HepG2 (cell line): ENCODE measurements around the gene SLCO4A1. TPM values are rescaled to one million over a fixed set of nuclear protein-coding genes. Genes with fewer than 3 reads are reported as not detected.

Source experiments
- ATRX ChIP-seq: sonication (generic); formaldehyde crosslinking; IDR thresholded peaks from 2 replicates; pipeline ENCODE4 v1.4.0; 2020; ENCODE audit warnings: missing genetic modification reagents, borderline replicate concordance
- CENPX ChIP-seq: sonication (generic); formaldehyde crosslinking; IDR thresholded peaks from 2 replicates; pipeline ENCODE4 v1.9.0; 2021; ENCODE audit warnings: mild to moderate bottlenecking, missing genetic modification reagents, moderate library complexity
- DMAP1 ChIP-seq: IDR thresholded peaks from 2 replicates; pipeline ENCODE4 v1.6.1; 2016
- DNMT3B ChIP-seq: conservative IDR thresholded peaks from 2 replicates; pipeline ENCODE4 v1.6.1; 2016; ENCODE audit warnings: missing biosample characterization, control low read depth
- FOXA3 ChIP-seq: IDR thresholded peaks from 2 replicates; pipeline ENCODE4 v1.6.1; 2016; ENCODE audit warnings: missing genetic modification reagents, missing compliant biosample characterization
- FOXP1 ChIP-seq, 2 experiments: fragments of 450-650 bp in 1 of 2; IDR thresholded peaks; 2 replicates each; pipeline ENCODE4 v1.6.1; 2017 to 2018; ENCODE audit warnings: antibody characterized with exemption in 1 of 2
- HOXA9 ChIP-seq: sonication (generic); formaldehyde crosslinking; IDR thresholded peaks from 2 replicates; pipeline ENCODE4 v1.8.1; 2022; ENCODE audit warnings: missing genetic modification reagents, mild to moderate bottlenecking, moderate library complexity, borderline replicate concordance
- IKZF4 ChIP-seq: sonication (generic); formaldehyde crosslinking; IDR thresholded peaks from 2 replicates; pipeline ENCODE4 v1.5.1; 2020; ENCODE audit warnings: borderline replicate concordance, mild to moderate bottlenecking, low read depth, missing genetic modification reagents; ENCODE audit errors: not compliant biosample characterization
- KAT2B ChIP-seq: fragments of 150-350 bp; IDR thresholded peaks from 2 replicates; pipeline ENCODE4 v1.6.1; 2014; ENCODE audit warnings: low read depth, low read length, borderline replicate concordance
- KDM2A ChIP-seq: sonication (generic); formaldehyde crosslinking; IDR thresholded peaks from 2 replicates; pipeline ENCODE4 v1.4.0; 2020; ENCODE audit warnings: low read depth, missing genetic modification reagents, borderline replicate concordance
- KLF15 ChIP-seq: sonication (generic); formaldehyde crosslinking; IDR thresholded peaks from 2 replicates; pipeline ENCODE4 v1.8.1; 2023; ENCODE audit warnings: borderline replicate concordance, mild to moderate bottlenecking, inconsistent platforms, missing genetic modification reagents, mixed read lengths
- KMT2A ChIP-seq: sonication (generic); formaldehyde crosslinking; IDR thresholded peaks from 2 replicates; pipeline ENCODE4 v1.4.0; 2020; ENCODE audit warnings: missing genetic modification reagents
- NR2F6 ChIP-seq, 2 experiments: IDR thresholded peaks; 2 replicates each; pipeline ENCODE4 v1.6.1; 2016; ENCODE audit warnings: antibody characterized with exemption in 1 of 2, mild to moderate bottlenecking in 1 of 2
- PREB ChIP-seq: sonication (generic); formaldehyde crosslinking; IDR thresholded peaks from 2 replicates; pipeline ENCODE4 v1.4.0; 2020; ENCODE audit warnings: missing genetic modification reagents
- RFX5 ChIP-seq: IDR thresholded peaks from 2 replicates; pipeline ENCODE4 v1.6.1; 2011; ENCODE audit warnings: low read depth, low read length, improper control_type of control experiment
- SALL1 ChIP-seq: sonication (generic); formaldehyde crosslinking; IDR thresholded peaks from 2 replicates; pipeline ENCODE4 v1.8.0; 2022; ENCODE audit warnings: mild to moderate bottlenecking, missing genetic modification reagents
- SAP130 ChIP-seq: IDR thresholded peaks from 2 replicates; pipeline ENCODE4 v1.6.1; 2016; ENCODE audit warnings: low read depth
- TFDP2 ChIP-seq: sonication (generic); formaldehyde crosslinking; IDR thresholded peaks from 2 replicates; pipeline ENCODE4 v1.4.0; 2020; ENCODE audit warnings: missing genetic modification reagents
- ZBTB7A ChIP-seq: sonication (generic); formaldehyde crosslinking; IDR thresholded peaks from 2 replicates; pipeline ENCODE4 v1.8.0; 2022; ENCODE audit warnings: mild to moderate bottlenecking, missing genetic modification reagents
- ZNF367 ChIP-seq: sonication (generic); formaldehyde crosslinking; IDR thresholded peaks from 2 replicates; pipeline ENCODE4 v1.4.0; 2020; ENCODE audit warnings: missing genetic modification reagents, borderline replicate concordance
- ZNF383 ChIP-seq: sonication (generic); formaldehyde crosslinking; IDR thresholded peaks from 2 replicates; pipeline ENCODE4 v1.4.0; 2020; ENCODE audit warnings: missing genetic modification reagents, mild to moderate bottlenecking, borderline replicate concordance
- ZNF678 ChIP-seq: sonication (generic); formaldehyde crosslinking; IDR thresholded peaks from 2 replicates; pipeline ENCODE4 v1.4.0; 2020; ENCODE audit warnings: mild to moderate bottlenecking, missing genetic modification reagents
- ZNF737 ChIP-seq: sonication (generic); formaldehyde crosslinking; IDR thresholded peaks from 2 replicates; pipeline ENCODE4 v1.5.0; 2020; ENCODE audit warnings: missing genetic modification reagents, mild to moderate bottlenecking, borderline replicate concordance
- ZSCAN20 ChIP-seq: sonication (generic); formaldehyde crosslinking; IDR thresholded peaks from 2 replicates; pipeline ENCODE4 v1.4.0; 2020; ENCODE audit warnings: missing genetic modification reagents, mild to moderate bottlenecking, borderline replicate concordance
- polyA plus RNA-seq, 8 experiments: library from polyadenylated mRNA; depleted of rRNA in 3 of 8; stranded (reverse) in 7 of 8; unstranded in 1 of 8; fragments of >200 nt; fragmentation: Illumina TruSeq in 4 of 8; extraction: Trizol in 4 of 8; gene quantifications; 2 replicates each; pipeline versions ENCODE4 v1.2.1 to v1.2.3, GENCODE V29; 2011 to 2016; ENCODE audit warnings: low read depth in 4 of 8, missing spikeins in 1 of 8, mixed read lengths in 1 of 8; ENCODE audit not compliant: insufficient read depth in 1 of 8
- total RNA-seq, 5 experiments: library from RNA; depleted of rRNA; stranded (reverse); fragments of >200 nt; fragmentation: Illumina TruSeq; extraction: Trizol; gene quantifications; 2 replicates each; pipeline ENCODE4 v1.2.3, GENCODE V29; 2016; ENCODE audit warnings: low read depth in 1 of 5
- TF ChIP-seq, protein P1 (sequence below): sonication (generic); formaldehyde crosslinking; IDR thresholded peaks from 2 replicates; pipeline ENCODE4 v1.8.0; 2022; ENCODE audit warnings: mild to moderate bottlenecking, missing genetic modification reagents; ENCODE audit not compliant: insufficient replicate concordance

SLCO4A1 gene
- total and polyA plus RNA-seq, 2 of the 13 experiments (the other 11 are each of a cell fraction or from before 2014, with no cell fraction given) = 55.5 to 112 TPM

DNA sequence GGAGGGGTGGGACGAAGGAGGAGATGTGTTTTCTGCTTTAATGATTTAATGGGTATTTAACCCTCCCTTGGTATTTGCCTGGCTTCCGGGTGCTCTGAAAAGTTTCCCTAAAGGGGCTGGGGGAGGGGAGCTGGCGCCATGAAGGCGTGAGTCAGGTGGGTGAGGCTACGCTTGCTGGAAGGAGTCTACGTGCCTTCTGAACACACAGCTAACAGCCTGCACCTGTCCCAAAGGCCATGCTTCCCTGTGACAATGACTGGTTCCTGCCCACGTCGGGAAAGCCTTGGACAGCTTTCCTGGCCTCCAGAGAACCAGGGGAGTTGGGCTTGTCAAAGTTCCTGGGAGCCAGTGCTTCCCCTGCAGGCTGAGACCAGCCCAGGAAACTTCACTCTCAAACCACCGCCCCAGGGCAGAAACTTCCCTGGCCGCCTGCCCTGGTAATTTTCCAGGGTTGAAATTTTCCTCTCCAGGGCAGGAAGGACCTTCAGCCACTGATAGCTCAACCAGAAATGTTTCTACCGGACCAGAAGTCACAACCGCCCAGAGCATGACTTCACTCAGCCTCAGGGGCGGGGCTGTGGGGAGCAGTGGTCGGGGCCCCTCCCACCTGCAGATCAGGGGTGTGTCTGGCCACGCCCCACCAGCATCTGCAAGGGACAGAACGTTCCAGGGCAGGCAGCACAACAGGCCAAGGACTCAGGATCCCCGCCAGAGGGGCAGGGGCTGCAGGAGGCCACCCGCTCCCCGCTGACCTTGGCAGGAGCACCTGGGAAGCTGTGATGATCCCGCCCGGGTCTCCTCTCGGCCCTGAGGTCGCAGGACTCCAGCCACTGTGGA lies 18.6 kb upstream of the SLCO4A1 start (continued):
- no peak for TF ChIP-seq HOXA9
- TF ChIP-seq RFX5 = peak; percentile 23; the same call in 1 of the 2 replicates
- TF ChIP-seq IKZF4 (CRISPR knock-in tag) = no peak
- TF ChIP-seq DNMT3B (CRISPR knock-in tag) = no peak
- peak; percentile 94 for TF ChIP-seq ZBTB7A (CRISPR knock-in tag)
- no peak for TF ChIP-seq ZNF737 (CRISPR knock-in tag)
- TF ChIP-seq ZNF367 = no peak
- no peak for TF ChIP-seq ZNF678 (CRISPR knock-in tag)
- no peak for TF ChIP-seq FOXP1 (IDR thresholded peaks at IDR 0.05)
- peak; percentile 63 for TF ChIP-seq FOXP1 (CRISPR knock-in tag; IDR thresholded peaks at IDR 0.05)
- TF ChIP-seq SAP130 (CRISPR knock-in tag) = peak; percentile 84
- peak; percentile 72 for TF ChIP-seq NR2F6 (IDR thresholded peaks at IDR 0.05)
- TF ChIP-seq NR2F6 (CRISPR knock-in tag; IDR thresholded peaks at IDR 0.05) = peak; percentile 78
- peak; percentile 42; the same call in 1 of the 2 replicates for TF ChIP-seq DMAP1 (CRISPR knock-in tag)
- peak; percentile 79; the same call in 1 of the 2 replicates for TF ChIP-seq KDM2A (CRISPR knock-in tag)
- TF ChIP-seq FOXA3 (CRISPR knock-in tag) = no peak; the same call in 1 of the 2 replicates
- TF ChIP-seq PREB (CRISPR knock-in tag) = no peak
- TF ChIP-seq TFDP2 (CRISPR knock-in tag) = peak; percentile 75; the same call in 1 of the 2 replicates
- TF ChIP-seq SALL1 (CRISPR knock-in tag) = peak; percentile 74
- TF ChIP-seq, protein P1, sequence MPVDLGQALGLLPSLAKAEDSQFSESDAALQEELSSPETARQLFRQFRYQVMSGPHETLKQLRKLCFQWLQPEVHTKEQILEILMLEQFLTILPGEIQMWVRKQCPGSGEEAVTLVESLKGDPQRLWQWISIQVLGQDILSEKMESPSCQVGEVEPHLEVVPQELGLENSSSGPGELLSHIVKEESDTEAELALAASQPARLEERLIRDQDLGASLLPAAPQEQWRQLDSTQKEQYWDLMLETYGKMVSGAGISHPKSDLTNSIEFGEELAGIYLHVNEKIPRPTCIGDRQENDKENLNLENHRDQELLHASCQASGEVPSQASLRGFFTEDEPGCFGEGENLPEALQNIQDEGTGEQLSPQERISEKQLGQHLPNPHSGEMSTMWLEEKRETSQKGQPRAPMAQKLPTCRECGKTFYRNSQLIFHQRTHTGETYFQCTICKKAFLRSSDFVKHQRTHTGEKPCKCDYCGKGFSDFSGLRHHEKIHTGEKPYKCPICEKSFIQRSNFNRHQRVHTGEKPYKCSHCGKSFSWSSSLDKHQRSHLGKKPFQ = peak; percentile 74
- no peak for TF ChIP-seq ZNF383 (CRISPR knock-in tag)
- TF ChIP-seq CENPX (CRISPR knock-in tag) = no peak
- peak; percentile 85 for TF ChIP-seq ZSCAN20 (CRISPR knock-in tag)
- no peak for TF ChIP-seq KAT2B
- peak; percentile 51 for TF ChIP-seq KMT2A (CRISPR knock-in tag)
- TF ChIP-seq KLF15 (CRISPR knock-in tag) = peak; percentile 96
- TF ChIP-seq ATRX (CRISPR knock-in tag) = peak; percentile 19; the same call in 1 of the 2 replicates
